NCI-H1930 (cell line): Measurements from ENCODE around the gene SRMS.

ENCODE experiments used
- DNase-seq, 2 experiments: peaks; one replicate each; lab custom pipeline; 2025; lab: John Stamatoyannopoulos, UW

The SRMS gene

GRCh38 chr20:63553251-63553932, 5.8 kb upstream of the SRMS start:
- DNase-seq: peak; percentile 84 to 85

DNA sequence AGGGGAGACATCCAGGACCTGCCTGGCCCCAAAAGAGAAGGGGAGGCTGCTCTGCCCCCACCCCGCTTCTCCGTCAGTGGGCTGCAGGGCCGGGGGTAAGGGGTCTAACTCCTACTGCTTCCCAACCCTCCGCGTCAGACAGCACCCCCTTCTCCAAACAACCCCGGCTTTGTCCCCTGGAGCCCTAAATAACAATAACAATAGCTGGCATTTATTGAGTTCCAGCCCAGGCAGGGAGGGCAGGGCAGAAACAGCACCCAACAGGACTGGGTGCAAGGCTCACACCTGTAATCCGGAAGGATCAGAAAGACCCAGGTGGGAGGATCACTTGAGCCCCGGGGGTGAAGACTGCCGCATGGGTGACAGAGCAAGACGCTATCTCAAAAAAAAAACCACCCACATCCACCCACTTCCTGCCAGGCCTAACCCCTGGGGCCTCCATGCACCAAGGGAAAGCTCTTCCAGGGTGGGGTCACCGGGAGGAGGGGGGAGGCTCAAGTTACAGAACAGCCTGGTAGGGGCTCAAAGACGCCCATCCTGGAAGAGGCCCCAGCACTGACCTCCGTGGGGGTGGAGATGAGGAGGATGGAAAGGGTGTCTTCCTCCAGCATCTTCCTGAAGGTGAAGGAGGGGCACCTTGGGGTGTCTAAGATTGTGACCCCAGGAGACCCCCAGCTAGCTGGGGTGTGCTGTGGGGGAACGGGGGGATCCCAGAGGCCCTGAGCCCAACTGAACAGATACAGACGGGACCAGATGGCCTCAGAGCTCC, 5.1 kb upstream of the SRMS start:
- no peak for DNase-seq

DNA sequence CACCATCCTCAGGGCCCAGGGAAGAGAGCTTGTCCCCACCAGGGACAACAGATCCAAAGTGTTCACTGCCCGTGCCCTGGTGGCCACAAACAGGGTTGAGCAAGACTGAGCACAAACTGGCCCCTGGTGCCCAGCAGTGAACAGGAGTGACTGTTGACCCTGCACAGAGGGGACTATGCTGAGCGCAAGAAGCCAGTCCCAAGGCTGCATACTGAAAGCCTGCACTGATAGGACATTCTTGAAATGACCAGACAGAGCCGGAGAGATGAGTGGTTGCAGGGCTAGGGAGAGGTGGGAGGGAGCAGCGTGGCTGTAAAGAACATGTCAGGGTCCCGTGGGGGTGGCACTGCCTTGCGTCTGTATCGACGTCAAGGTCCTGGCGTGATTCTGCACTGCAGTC, 3.5 kb upstream of the SRMS start:
- no peak for DNase-seq

GRCh38 chr20:63549679-63550282, 2.2 kb upstream of the SRMS start:
- DNase-seq: no peak

DNA sequence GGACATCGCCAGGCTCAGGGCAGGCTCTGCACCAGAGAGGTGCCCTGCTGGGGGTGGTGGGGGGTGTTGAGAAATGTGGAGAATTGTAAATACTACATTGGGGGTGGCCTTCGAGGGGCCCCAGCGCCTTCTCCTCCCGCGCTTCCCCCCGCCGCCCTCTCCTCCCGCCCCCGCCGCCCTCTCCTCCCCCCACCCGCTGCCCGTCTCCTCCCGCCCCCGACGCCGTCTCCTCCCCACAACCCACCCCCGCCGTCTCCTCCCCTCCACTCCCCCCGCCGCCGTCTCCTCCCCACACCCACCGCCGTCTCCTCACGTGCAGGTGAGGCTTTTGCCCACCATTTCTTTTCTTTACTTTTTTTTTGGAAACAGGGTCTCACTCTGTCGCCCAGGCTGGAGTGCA, 1.5 kb upstream of the SRMS start:
- no peak for DNase-seq

DNA sequence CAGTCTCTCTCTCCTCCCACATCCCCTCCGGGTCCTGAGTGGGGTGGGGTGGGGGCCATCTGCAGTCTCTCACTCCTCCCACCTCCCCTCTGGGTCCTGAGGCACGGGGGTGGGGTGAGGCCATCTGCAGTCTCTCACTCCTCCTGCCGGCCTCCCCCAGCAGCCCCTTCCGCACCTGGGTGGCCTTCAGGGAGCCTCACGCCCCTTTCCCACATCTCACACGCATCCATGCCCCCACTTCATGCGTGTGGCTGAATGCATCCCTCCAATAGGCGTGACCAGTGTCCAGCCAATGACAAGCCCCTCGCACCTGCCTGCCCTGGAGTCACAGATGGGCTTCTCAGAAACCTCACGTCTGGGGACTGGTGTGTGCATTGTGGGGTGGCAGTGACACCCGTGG, 993 bp upstream of the SRMS start:
- no peak for DNase-seq

- DNase-seq: no peak
Measured at GRCh38 chr20:63546956-63547724, 409 bp downstream of the SRMS start.

DNA sequence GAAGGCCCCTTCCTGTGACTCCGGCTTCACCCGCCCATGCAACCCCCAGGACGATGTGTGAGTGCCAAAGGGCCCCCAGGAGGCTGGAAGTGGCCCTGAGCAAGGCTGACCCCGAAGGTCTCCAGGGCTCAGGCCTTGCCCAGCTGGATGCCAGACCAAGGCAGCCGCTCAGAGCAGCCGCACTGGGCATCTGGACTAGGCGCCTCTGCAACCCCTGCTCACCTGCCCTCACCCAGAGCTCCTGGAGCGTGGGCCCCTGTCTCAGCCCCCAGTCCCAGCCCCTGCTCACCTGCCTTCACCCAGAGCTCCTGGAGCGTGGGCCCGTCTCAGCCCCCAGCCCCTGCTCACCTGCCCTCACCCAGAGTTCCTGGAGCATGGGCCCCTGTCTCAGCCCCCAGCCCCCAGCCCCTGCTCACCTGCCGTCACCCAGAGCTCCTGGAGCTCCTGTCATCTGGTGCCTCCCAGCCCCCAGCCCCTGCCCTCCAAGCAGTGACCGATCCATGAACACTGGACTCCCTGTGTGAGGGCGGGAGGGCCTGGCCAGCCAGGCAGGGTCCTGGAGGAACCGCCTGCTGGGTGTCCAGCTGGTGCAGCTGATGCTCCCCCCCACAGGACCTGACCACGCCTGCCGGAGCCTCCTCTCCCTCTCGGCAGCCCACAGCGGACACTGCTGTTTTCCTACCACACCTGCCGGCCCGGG, 1.1 kb downstream of the SRMS start:
- DNase-seq: no peak

GRCh38 chr20:63545814-63546213, 1.7 kb downstream of the SRMS start:
- DNase-seq: no peak

GRCh38 chr20:63544958-63545516, 2.5 kb downstream of the SRMS start:
- DNase-seq: no peak

- DNase-seq: no peak
Measured at GRCh38 chr20:63544241-63544957, 3.1 kb downstream of the SRMS start.

DNA sequence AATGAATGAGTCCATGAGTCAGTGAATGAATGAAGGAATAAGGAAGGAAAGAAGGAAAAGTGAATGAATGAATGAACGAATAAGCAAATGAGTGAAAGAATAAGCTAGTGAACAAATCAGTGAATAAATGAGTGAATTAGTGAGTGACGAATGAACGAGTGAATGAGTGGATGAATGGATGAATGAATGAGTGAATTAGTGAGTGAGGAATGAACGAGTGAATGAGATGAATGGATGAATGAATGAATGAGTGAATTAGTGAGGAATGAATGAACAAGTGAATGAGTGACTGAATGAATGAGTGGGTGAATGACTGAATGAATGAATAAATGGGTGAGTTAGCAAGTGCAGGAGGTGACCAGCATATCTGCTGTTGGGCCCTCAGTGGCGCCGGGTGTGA, 3.8 kb downstream of the SRMS start:
- DNase-seq: no peak

GRCh38 chr20:63543131-63543530, 4.4 kb downstream of the SRMS start:
- DNase-seq: no peak

GRCh38 chr20:63542696-63543095, 4.9 kb downstream of the SRMS start:
- no peak for DNase-seq

DNA sequence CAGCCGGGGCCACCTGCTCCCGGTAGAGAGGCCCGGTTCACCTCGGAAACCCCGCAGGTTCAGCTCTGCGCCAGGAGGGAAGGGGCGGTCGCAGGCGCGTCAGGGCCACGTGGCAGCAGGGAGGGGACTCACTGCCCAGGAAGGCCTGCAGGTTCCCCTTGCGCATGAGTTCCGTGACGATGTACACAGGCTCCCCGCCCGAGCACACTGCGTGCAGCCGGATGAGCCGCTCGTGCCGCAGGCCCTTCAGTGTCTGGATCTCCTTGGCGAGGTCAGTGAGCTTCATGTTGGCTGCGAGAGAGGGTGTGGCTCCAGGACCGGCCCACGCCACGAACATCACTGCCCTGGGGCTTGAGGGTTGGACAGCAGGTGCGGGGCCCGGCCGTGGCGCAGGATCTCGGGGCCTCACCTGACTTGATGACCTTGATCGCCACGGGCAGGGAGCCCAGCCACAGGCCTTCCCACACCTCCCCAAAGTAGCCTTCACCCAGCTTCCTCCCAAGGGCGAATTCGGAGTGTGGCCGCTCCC, 5.5 kb downstream of the SRMS start:
- DNase-seq: no peak

DNA sequence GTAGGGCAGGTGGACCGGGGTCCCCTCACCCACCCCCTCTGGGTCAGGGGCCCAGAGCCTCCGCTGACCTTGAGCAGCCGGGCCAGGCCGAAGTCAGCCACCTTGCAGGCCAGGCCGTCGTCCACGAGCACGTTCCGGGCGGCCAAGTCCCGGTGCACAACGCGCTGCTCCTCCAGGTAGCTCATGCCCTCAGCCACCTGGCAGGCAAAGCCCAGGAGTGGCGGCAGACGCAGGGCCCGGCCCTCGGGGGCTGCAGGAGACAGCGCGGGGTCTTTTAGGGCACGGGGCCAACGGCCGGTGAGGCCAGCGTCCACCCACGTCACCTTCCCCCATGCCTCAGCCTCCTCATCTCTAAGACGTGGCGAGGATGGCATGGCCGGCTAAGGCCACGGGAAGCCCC, 6.2 kb downstream of the SRMS start:
- no peak for DNase-seq

DNA sequence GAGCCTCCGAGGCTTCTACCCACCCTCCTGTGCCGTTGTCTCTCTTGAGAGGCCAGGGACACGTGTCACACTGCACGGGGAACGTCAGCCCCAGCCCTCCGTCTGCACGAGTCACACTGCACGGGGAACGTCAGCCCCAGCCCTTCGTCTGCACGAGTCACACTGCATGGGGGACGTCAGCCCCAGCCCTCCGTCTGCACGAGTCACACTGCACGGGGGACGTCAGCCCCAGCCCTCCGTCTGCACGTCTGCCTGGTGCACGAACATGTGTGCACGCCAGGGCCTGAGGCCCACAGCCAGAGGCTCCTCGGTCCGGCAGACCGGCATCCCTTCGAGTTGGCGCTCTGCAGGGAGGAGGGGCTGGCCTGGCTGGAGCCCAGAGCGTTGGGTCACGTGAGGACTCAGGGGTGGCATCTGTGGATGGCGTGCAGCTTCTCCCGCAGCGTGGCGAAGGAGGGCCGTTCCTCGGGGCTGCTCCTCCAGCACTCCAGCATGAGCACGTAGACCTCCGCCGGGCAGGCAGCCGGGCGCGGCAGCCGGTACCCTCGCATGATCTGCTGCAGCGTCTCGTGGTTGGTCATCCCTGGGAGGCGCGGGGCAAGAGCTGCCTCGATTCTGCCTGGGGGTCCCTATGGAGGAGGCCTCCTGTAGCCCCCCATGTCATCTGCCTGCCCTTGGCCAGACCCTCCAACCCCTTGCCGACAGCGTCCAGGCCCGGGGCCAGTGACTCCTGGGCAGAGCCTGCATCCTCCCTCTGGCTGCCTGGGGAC, 6.9 kb downstream of the SRMS start:
- DNase-seq: no peak

DNA sequence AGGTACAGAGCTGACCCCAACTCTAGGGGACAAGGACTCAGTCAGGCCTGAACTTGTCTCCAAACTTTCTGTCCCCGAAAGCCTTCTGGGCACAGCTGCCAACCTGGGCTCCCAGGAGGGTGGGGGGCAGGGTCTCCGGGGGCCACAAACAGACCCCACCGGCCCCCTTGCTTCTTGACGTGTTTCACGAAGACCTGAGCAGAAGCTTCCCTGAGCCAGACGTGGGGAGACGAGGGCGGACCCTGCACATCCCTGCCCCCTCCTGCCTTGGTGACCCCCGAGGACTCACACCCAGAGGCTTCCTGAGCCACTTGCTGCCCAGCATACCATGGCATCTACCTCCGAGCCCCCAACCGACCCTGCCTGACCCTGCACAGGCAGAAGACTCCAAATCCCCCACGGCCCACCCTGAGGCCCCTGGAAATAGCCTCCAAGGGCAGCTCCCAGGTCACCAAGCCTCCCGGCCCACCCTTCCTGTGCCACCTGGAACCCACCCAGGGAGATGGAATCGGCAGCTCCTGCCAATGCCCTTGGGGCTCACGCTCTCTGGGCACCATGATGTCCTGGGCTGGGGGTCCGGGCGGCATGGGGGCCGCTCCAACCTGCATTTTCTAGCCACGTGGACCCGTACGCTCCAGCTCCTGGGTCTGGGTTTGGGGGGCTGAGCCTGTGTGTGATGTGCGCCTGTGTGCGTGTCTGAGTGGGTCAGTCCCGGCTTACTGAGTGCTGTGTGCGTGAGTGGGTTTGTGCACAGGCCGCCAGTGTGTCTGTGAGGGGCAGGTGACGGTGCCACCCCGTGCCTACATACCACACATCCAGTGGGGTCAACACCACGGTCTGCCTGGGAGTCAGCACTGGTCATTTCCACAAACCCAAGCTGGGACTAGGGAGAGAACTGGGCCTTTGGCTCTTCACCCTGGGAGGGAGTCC, 7.8 kb downstream of the SRMS start:
- no peak for DNase-seq

DNA sequence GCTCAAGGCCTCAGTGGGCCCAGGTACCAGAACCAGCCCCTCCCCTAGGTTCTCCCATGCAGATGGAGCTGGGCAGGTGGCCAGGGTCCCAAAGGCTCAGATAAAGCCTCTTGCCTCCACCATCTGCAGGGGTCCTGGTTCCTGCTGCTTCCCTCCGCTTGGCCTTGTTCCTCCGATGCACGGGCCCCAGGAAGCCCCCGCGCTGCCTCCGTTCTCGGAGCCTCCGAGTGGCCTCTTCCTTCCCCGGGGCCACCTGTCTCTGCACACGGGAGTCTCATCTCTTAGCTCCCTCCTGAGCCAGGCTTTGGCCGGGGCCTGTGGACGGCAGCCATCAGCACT, 8.5 kb downstream of the SRMS start:
- no peak for DNase-seq
